Ovary (tissue), 3 donors: ENCODE data around the gene IQCC.

Source experiments
- CTCF ChIP-seq, 3 donors: fragments of 450-650 bp in 2 of 3; fragments of 200-600 bp in 1 of 3; IDR thresholded peaks; one replicate each; pipeline versions ENCODE4 v1.5.1 to v1.8.0; 2016 to 2022; ENCODE audit warnings: antibody characterized with exemption in 3 of 3, mild to moderate bottlenecking in 1 of 3
- EP300 ChIP-seq: sonication (generic); formaldehyde crosslinking; IDR thresholded peaks from one replicate; pipeline ENCODE4 v1.6.1; 2017; ENCODE audit warnings: antibody characterized with exemption
- POLR2A ChIP-seq: fragments of 450-650 bp; IDR thresholded peaks from one replicate; pipeline ENCODE4 v1.6.1; 2017; ENCODE audit warnings: antibody characterized with exemption, mild to moderate bottlenecking, moderate library complexity
- donor health status: DM: no; HTN: no; CAD: no.

GRCh38 chr1:32232558-32233304 lies 27.3 kb downstream of the IQCC start:
- TF ChIP-seq EP300 (no peak), CTCF (IDR thresholded peaks at IDR 0.05) (no peak), POLR2A (no peak)
